HG03575 (cell line): Measurements from ENCODE around the gene KLK12.
"Not testable (repeated sequence)": the region's sequence is repeated elsewhere in the genome, so short reads cannot be mapped to it uniquely, and the experiment has no call there.

Experiments
- ATAC-seq: cut with Tn5 transposase; IDR thresholded peaks from one replicate; pipeline ENCODE4 v1.9.1; 2021; ENCODE audit not compliant: unreplicated experiment, insufficient number of reproducible peaks, low FRiP score; ENCODE audit errors: extremely low read depth

KLK12 gene

DNA sequence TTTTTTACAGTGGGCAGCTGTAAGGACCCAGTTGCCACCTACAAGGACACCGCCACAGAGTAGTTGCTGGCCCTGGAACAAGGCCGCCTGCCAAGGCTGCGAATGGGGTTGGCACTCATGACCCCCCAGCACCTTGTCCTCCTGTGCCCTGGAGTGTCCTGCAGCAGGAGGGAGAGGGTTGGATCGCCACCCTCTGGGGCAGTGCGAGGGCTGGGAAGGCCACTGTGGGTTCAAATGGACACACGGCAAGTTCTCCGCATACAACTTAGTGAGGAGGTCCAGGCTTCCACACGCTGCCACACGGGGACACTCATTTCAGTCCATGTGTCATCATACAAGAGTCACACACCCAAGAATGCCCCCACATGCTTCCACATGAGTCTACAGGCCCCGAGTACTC, 34.4 kb downstream of the KLK12 start:
- no peak for ATAC-seq

DNA sequence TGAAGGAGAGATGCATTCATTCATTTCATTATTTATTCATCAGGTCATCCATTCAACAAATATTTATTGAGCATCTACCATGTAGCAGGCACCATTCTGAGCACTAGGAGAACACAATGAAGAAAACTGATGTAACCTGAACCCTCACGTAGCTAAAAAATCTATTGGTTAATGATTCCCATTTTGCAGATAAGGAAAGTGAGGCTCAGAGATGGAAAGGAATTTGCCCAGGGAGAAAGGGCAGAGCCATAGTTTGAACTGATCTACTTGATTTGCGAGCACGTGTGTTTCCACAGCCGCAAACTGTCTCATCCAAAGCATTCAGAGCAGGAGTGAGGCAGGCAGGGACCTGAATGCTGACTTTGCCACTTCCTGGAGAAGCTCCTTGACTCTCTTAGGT, 36.1 kb downstream of the KLK12 start:
- ATAC-seq: no peak

DNA sequence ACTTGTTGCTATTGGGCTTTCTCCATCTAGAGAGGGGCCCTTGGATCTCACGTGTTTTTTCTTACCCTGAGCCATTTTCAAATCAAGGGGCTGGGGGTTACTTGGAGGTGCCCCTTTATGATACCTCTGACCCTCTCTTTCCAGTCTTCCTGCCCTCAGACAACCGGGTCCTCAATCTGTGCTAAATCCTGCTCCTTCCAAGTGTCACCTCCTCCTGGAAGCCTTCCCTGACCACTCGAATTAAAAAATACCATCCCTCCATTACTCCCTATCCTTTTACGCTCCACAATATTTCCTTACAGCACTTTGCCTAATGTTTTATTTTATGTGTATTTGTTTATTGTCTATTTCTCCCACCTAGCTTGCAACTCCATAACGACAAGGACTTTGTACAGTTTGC, 36.7 kb downstream of the KLK12 start:
- ATAC-seq: no peak

DNA sequence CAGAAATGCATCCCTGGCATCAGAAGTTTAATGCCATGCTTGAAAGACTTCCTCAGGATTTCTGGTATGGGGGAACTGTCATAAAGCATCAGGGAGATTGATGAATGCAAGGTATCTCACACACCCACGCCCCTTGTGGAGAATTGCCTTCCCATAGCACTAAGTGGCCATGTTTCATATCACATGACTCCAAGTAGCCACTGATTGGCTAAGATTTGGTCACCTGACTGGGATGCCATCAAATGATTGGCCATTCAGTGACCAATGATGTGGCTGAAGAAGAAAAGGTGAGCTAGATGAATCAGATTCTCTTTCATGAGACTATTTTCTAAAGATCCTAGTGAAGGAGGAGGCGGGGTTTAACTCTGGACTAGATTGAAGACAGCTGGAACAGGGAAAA, 40.7 kb downstream of the KLK12 start:
- no peak for ATAC-seq

DNA sequence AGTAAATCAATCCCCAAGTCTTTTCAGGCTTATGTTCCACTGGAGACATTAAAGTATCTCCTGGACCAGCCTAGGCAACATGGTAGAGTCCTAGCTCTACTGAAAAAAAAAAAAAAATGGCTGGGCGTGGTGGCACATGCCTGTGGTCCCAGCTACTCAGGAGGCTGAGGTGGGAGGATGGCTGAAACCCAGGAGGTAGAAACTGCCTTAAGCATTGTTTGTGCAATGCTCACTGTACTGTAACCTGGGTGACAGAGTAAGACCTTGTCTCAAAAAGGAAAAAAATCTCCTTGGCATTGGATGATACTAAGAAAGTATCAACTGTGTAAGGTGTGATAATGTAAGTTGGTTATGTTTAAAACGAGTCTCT, 42.2 kb downstream of the KLK12 start:
- no peak for ATAC-seq

DNA sequence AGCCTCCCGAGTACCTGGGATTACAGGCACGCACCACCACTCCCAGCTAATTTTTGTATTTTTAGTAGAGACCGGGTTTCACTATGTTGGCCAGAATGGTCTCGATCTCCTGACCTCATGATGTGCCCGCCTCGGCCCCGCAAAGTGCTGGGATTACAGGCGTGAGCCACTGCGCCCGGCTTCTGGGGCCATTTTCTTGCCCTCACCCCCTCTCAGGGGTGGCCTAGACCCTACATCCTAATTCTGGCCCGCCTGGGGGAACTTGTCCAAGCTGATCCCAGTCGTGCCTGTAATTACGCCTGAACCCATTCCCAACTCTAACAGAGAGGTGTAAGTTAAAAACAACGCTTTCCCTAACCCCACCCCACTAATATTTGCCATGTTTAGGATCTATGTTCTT, 50.4 kb downstream of the KLK12 start:
- ATAC-seq: not testable (repeated sequence)

DNA sequence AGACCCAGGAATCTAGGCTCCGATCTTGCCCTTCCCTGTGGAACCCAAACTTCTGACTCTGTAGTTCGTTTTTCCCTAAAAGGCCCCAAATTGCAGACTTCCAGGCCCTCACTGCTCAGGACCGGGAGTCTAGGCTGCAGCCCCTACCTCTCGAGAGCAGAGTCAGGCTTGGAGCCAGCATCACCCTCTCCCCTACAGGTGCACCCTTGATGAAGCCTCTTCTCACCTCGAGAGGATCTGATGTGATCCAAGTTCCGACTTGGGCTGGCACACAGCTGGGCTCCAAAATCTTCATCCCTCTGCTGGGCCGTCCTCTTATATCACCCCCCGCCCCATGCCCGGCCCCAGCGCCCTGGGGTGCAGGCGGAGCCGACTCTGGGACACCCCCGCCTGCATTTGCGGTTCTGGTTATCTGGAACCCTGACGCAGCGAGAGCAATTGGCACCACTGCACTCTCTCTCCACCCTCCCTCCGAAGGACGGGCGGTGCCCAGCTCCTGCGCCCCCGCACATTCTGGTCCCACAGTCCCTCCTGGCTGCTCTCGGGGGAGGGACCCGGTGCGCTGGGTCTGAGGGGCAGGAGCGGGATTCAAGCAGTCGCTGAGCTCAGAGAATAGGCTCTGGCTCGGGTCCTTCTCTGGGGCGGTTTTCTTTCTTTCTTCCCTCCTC, 51.0 kb downstream of the KLK12 start, which contains the start of gene KLK7:
TSS of gene KLK7 (minus strand) at position 293 of the 668 bp plus-strand sequence. CDS start 1,518 bp downstream, outside the sequence.
- no peak for ATAC-seq

DNA sequence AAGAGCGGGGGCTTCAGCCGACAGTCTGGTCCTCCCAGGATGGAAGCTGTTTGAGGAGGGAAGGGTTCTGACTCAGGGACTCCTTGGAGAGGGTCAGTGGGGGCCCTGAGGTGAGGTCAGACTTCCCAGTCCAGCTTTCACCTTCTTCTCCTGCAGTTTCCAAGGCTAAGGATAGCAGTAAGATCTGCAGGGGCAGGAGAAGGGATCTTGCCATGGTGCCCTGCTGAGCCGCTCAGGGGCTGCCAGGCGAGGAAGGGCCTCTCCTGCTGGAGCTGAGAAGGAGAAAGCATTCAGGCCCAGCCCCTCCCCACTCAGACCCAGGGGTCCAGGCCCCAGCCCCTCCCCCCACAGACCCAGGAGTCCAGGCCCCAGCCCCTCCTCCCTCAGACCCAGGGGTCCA, 52.6 kb downstream of the KLK12 start:
- no peak for ATAC-seq

DNA sequence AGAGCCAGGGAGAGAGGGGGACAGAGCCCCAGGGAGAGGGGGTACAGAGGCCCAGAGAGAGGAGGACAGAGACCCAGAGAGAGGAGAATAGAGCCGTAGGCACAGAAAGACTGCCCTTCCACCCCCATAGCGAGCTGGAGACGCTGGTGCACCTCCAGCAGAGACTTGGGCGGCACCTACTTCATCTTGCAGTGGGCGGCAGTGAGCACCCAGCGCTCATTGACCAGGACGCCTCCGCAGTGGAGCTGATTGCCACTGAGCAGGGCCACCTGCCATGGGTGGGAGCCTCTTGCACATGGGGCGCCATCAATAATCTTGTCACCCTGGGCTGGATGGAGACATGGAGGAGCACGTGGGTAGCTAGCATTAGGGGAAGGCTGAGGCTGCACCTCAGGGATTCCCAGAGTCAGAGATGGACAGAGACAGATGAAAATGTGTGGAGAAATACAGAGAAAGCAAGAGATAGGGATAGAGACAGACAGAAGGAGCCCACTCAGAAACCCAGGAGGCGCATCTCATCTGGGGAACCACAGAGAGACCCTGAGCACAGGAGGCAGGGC, 53.1 kb downstream of the KLK12 start:
- no peak for ATAC-seq

DNA sequence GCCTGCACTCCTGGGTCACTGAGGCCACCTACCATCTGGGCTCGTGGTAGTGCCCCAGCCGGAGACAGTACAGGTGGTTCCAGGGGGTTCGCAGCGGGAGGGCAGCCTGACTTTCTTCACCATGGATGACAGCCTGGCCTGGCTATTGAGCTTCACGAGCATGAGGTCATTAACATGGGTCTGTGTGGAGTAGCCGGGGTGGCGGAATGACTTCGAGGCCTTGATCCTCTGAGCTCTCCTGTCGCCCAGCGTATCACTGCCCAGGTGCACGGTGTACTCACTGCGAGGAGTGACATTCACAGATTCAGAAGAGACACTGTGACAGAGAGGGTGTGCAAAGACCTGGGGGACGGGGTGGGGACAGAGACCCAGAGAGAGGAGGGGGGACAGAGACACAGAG, 54.6 kb downstream of the KLK12 start:
- no peak for ATAC-seq

DNA sequence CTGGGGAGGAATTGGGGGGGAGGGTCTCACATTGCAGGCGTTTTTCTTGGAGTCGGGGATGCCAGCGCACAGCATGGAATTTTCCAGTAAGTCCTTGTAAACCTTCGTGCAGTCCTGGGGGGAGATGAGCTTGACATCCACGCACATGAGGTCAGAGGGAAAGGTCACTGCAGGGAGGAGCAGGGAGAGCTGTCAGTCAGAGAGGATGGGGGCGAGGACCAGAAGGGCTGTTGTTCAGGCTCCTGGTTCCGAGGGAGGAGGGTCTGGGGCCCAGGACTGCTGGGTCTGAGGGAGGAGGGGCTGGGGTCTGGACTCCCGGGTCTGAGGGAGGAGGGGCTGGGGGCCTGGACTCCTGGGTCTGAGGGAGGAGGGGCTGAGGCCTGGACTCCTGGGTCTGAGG, 55.0 kb downstream of the KLK12 start:
- no peak for ATAC-seq
